Brain pericyte (primary cell): Measurements from ENCODE around the gene CLHC1.
"Not testable (repeated sequence)": the region's sequence is repeated elsewhere in the genome, so short reads cannot be mapped to it uniquely, and the experiment has no call there.

ENCODE experiments used
- DNase-seq: peaks from one replicate; pipeline ENCODE4 v3.0.0-alpha.2; 2012; ENCODE audit warnings: low read depth, low spot score

CLHC1 gene

GRCh38 chr2:55232084-55232862, at the start of gene CLHC1, which contains the start of gene RPS27A:
TSS of gene CLHC1 (minus strand) at chr2:55232293. CDS start at chr2:55222411, 9,882 bp downstream.
TSS of gene RPS27A (plus strand) at chr2:55232688. CDS start at chr2:55232825, 137 bp downstream.
- DNase-seq = peak; percentile 85

- DNase-seq = not testable (repeated sequence)
Observed at GRCh38 chr2:55280851-55281546, 48.9 kb upstream of the CLHC1 start.

DNA sequence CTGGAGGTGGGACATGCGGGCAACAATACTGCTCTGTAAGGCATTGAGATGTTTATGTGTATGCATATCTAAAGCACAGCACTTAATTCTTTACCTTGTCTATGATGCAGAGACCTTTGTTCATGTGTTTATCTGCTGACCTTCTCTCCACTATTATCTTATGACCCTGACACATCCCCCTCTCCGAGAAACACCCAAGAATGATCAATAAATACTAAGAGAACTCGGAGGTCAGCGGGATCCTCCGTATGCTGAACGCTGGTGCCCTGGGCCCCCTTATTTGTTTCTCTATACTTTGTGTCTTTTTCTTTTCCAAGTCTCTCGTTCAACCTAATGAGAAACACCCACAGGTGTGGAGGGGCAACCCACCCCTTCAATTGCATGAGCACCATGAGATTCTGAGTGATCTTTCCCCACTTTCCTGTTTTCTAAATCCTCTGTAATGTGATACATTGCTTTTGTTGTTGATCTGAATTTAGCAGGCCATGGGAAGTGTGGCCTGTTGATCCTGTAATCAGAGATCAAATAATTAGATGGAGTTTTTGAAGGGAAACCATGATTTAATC, 47.8 kb upstream of the CLHC1 start:
- not testable (repeated sequence) for DNase-seq

DNA sequence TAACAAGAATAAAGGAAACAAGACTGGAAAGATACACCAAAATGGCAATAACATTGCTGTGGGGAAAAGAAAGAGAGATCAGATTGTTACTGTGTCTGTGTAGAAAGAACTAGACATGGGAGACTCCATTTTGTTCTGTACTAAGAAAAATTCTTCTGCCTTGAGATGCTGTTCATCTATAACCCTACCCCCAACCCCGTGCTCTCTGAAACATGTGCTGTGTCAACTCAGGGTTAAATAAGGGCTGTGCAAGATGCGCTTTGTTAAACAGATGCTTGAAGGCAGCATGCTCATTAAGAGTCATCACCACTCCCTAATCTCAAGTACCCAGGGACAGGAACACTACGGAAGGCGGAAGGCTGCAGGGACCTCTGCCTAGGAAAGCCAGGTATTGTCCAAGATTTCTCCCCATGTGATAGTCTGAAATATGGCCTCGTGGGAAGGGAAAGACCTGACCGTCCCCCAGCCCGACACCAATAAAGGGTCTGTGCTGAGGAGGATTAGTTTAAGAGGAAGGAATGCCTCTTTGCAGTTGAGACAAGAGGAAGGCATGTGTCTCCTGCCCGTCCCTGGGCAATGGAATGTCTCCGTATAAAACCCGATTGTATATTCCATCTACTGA, 47.2 kb upstream of the CLHC1 start:
- DNase-seq = not testable (repeated sequence)

GRCh38 chr2:55277310-55277709, 45.2 kb upstream of the CLHC1 start:
- no peak for DNase-seq

DNA sequence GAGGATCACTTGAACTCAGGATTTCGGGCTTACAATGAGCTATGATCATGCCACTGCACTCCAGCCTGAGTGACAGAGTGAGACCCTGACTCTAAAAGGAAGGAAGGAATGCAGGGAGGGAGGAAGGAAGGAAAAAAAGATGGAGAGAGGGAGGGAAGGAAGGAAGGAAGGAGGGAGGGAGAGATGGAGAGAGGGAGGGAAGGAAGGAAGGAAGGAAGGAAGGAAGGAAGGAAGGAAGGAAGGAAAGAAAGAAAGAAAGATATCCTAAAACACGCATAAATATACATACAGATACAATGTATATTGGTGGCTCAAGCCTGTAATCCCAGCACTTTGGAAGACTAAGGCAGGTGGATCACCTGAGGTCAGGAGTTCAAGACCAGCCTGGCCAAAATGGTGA, 42.3 kb upstream of the CLHC1 start:
- DNase-seq = not testable (repeated sequence)

- DNase-seq = no peak
Observed at GRCh38 chr2:55269645-55269990, 37.5 kb upstream of the CLHC1 start.

DNA sequence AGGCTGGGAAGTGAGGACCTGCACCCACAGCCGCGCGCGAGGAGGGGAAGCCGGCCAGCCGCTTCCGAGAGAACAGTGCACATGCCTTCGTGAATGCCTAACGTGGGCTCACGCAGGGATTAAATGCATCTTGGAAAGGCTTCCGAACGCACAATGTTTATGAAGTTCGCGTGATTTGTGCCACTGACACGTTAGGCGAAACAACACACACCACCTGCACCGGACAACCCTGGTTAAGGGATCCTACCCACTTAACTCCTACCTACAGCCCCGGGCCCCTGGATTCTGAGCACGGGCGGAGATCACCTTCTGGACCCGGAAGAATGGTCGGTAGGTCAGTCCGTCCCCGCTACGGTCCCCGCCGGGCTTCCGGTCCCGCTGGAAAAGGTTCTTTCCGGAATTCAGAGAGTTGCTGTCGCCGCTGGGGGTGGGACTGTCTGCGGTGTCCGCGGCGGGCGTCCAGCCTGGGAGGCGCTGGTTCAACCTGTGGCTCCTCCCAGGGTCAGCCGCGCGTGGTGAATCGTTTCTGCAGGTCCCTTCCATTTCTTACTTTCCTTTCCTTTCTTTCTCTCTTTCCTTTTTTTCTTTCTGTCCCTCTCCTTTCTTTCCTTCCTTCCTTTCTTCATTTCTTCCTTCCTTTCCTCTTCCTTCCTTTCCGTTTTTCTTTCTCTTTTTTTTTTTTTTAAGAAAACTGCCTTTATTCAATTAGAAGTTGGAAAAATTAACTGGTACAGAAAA, 37.0 kb upstream of the CLHC1 start, which contains the start of gene MTIF2:
Gene MTIF2, minus strand, starts transcription at position 325 of the 738 bp plus-strand sequence. CDS start 5,373 bp downstream, outside the sequence.
- DNase-seq = peak; percentile 77

GRCh38 chr2:55268288-55268906, 36.3 kb upstream of the CLHC1 start:
- no peak for DNase-seq

DNA sequence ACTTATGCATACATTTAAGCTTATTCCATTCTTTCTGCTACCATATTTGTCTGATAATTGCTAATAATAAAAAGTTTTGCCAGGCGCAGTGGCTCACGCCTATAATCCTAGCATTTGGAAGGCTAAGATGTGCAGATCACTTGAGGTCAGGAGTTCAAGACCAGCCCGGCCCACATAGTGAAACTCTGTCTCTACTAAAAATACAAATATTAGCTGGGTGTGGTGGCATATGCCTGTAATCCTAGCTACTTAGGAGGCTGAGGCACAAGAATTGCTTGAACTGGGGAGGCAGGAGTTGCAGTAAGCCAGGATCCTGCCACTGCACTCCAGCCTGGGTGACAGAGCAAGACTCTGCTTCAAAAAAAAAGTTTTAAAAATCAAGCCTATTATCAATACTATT, 27.5 kb upstream of the CLHC1 start:
- DNase-seq = not testable (repeated sequence)

DNA sequence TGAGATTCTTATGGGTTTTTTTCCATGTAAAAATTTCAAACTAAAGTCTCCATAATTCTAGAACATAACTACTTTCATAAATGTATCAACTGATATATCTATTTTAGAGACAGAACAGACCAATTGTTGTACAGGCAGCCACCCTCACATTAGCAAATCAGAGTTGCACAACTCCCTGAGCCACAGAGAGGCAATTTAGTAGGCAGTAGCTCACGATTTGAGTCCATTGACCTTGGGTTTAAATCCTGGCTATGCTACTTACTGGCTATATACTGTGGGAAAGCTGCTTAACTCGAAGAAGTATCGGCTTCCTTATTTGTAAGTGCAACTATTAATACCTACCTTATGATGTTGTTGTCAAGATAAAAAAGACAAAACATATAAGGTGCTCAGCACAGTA, 20.7 kb upstream of the CLHC1 start:
- no peak for DNase-seq

- no peak for DNase-seq
Observed at GRCh38 chr2:55247025-55247424, 14.9 kb upstream of the CLHC1 start.

DNA sequence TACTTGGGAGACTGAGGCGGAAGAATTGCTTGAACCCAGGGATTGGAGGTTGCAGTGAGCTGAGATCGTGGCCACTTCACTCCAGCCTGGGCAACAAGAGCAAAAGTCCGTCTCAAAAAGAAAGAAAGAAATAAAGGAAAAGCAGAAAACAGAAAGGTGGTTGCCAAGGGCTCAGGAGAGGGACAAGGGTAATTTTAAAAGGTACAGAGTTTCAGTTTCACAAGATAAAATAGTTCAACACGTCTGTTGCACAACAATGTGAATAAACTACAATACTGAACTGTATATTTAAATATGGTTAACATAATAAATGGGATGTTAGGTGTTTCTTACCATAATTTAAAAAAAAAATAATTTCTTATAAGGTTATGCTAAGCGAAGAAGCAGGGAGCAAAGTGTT, 13.3 kb upstream of the CLHC1 start:
- DNase-seq = no peak

DNA sequence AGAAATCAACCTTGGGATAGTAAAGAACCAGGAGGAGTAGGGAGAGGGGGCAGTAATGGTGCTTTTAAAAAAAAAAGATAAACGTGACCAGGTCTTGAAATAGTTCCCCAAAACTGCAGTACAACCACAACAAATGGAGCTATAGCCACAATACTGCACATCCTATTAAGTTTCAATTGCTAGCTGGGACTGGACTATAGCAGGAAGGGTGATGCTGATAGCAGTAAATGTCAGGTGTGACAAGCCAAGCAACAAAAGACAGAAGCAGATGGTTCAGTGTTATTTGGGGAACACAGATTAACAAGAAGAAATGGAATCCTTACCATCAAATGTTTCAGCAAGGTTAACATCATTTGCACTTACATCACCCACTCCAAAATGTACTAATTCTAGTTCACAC, 10.5 kb upstream of the CLHC1 start:
- no peak for DNase-seq

DNA sequence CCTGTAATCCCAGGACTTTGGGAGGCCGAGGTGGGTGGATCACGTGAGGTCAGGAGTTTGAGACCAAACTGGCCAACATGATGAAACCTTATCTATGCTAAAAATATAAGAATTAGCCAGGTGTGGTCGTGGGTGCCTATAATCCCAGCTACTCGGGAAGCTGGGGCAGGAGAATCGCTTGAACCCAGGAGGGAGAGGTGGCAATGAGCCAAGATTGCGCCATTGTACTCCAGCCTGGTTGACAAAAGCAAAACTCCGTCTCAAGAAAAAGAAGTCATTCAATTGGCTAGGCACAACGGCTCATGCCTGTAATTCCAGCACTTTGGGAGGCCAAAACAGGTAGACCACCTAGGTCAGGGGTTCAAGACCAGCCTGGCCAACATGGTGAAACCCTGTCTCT, 9.5 kb upstream of the CLHC1 start:
- DNase-seq = not testable (repeated sequence)

DNA sequence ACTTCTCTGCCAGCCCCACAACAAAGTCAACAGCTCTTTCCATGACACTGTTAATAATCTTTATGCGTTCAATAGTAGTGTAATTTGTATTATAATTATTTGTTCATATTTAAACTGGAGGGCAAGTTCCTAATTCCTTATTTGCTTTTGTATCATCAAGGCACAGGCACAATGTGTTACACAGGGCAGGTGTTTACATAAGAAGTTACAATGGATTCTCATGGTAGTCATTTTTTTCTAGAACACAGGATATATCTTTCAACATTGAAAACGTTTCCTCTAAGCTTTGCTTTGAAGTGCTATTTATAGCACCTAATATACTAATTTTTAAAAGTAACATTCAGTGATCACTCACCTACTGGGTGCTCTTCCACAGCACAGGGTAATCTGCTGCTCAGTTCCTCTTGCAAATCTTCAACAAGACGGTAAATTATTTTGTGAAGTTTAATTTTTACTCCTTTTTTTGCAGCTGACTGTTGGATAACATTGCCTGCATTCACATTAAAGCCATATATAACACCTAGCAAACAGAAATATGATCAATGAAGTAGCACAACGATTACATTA, 7.6 kb upstream of the CLHC1 start:
- no peak for DNase-seq

DNA sequence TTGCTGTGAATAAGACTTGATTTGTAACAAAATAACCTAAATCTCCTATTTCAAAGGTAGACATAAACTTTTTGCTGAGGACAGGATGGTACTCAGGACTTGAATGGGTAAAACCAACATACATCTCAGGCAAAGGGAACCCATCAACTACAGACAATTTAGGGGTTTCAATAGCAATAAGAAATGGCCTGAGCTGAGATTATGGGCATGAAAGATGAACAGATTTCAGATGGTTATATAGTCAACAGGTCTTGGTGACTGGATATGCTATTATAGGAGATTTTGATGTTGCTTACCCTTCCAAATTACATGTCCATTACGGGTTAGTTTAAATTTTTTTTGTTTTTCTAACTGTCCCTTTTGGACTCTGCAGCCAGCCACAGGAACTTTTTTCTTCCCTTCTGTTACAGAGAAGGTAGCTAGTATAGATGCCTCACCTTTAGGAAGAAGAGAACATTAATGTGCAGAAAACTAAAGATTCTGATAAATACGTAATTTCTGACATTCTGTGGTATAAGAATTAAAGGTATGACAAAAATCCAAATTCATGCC, 5.0 kb upstream of the CLHC1 start:
- DNase-seq = no peak

- DNase-seq = no peak
Observed at GRCh38 chr2:55235724-55236538, 3.8 kb upstream of the CLHC1 start.

DNA sequence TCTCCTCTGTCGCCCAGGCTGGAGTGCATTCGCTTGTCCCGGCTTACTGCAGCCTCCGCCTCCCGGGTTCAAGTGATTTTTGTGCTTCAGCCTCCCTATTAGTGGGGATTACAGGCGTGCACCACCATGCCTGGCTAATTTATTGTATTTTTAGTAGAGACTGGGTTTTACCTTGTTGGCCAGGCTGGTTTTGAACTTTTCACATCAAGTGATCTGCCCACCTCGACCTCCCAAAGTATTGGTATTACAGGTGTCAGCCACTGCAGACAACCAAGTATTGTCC, 1.5 kb upstream of the CLHC1 start:
- no peak for DNase-seq
